Hematopoietic multipotent progenitor cell treated with erythropoietin and hydrocortisone succinate and interleukin-3 and kit ligand, for 4 days (in vitro differentiated cells): ENCODE results near the gene TOP2B.

ENCODE experiments used
- DNase-seq: peaks from one replicate; pipeline ENCODE4 v3.0.0-alpha.2; 2015

Gene TOP2B

GRCh38 chr3:25581823-25582222 is 82.9 kb downstream of the TOP2B start:
- no peak for DNase-seq

GRCh38 chr3:25581335-25581734 is 83.4 kb downstream of the TOP2B start:
- no peak for DNase-seq

GRCh38 chr3:25580534-25580933 is 84.2 kb downstream of the TOP2B start:
- DNase-seq = no peak

GRCh38 chr3:25578059-25578458 is 86.6 kb downstream of the TOP2B start:
- DNase-seq = no peak

GRCh38 chr3:25576831-25577454 is 87.8 kb downstream of the TOP2B start:
- DNase-seq = no peak

- DNase-seq = no peak
Measured at GRCh38 chr3:25576146-25576545, 88.6 kb downstream of the TOP2B start.

GRCh38 chr3:25575001-25575400 is 89.7 kb downstream of the TOP2B start:
- no peak for DNase-seq

- DNase-seq = no peak
Measured at GRCh38 chr3:25574172-25574765, 90.4 kb downstream of the TOP2B start.

GRCh38 chr3:25573386-25574171 is 91.1 kb downstream of the TOP2B start:
- DNase-seq = no peak

GRCh38 chr3:25572919-25573385 is 91.8 kb downstream of the TOP2B start:
- no peak for DNase-seq

- DNase-seq = no peak
Measured at GRCh38 chr3:25572336-25572735, 92.4 kb downstream of the TOP2B start.

- DNase-seq = no peak
Measured at GRCh38 chr3:25571285-25571684, 93.4 kb downstream of the TOP2B start.

- DNase-seq = no peak
Measured at GRCh38 chr3:25568525-25569078, 96.1 kb downstream of the TOP2B start.

- no peak for DNase-seq
Measured at GRCh38 chr3:25567806-25568524, 96.7 kb downstream of the TOP2B start.

- DNase-seq = no peak
Measured at GRCh38 chr3:25567388-25567787, 97.3 kb downstream of the TOP2B start.

- no peak for DNase-seq
Measured at GRCh38 chr3:25566358-25566920, 98.3 kb downstream of the TOP2B start.

GRCh38 chr3:25565807-25566206 is 98.9 kb downstream of the TOP2B start:
- no peak for DNase-seq

GRCh38 chr3:25564075-25564474 is 100.6 kb downstream of the TOP2B start:
- no peak for DNase-seq

- no peak for DNase-seq
Measured at GRCh38 chr3:25563601-25564000, 101.1 kb downstream of the TOP2B start.

GRCh38 chr3:25558796-25559195 is 105.9 kb downstream of the TOP2B start:
- no peak for DNase-seq

- no peak for DNase-seq
Measured at GRCh38 chr3:25558121-25558520, 106.6 kb downstream of the TOP2B start.

- no peak for DNase-seq
Measured at GRCh38 chr3:25557694-25558093, 107.0 kb downstream of the TOP2B start.

- DNase-seq = peak; percentile 11
Measured at GRCh38 chr3:25556447-25556846, 108.3 kb downstream of the TOP2B start.
